NCI-H1092 (cell line): ENCODE measurements around the gene MAP3K9.
"Not testable (repeated sequence)": the region's sequence is repeated elsewhere in the genome, so short reads cannot be mapped to it uniquely, and the experiment has no call there.

Source experiments
- DNase-seq: peaks from one replicate; lab custom pipeline; 2025; lab: John Stamatoyannopoulos, UW

MAP3K9 gene

DNA sequence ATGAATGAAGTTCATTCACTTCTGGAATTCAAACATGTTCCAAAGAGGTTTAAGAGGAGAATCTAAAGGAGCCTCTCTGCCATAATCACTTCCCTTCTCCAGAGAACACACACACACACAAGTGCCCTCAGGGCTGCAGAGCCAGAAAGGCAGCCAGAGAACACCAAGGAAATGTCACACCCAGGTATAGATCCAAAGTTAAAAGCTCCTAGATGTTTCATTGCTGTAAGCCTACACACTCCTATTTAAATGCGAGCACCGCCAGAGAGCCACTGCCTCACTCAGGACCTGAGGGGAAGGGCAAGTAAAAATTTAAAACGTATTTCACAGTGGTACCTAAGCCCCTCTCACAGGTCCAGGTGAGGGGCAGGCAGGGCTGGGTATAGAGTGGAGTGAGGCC lies 85.2 kb downstream of the MAP3K9 start:
- DNase-seq: no peak

DNA sequence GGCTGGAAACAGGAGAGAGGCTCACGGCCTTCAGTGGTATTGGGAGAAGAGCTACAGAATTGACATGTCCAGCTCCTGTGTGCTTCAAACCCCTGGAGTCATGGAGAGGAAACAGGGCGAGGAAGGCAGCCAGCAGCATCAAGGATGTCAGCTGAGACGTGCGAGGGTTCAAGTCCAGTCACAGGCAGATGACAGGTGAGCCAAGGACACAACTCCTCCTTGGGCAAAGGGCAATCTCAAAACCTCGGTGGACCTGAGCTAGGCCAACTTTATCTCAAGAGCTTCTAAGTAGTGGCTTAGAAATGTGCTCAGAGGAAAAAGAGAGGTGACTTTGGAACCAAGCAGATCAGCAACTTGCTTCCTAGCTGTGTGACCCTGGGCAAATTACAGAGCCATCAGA lies 86.0 kb downstream of the MAP3K9 start:
- no peak for DNase-seq

DNA sequence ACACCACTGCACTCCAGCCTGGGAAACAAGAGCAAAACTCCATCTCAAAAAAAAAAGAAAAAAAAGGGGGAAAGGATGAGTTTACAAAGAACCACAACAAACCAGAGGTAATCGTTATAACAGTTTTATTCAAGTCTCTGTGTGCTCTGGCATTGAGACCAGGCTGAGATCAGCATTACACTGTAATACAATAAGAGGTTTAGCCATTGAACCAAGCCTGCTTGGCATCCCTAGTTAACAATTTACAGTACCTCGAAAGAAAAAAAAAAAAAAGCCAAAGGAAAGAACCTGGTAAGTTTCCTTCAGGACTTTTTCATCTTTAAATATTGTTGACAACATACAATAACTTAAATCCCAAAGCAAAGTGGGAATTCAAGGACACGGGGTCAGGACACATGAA lies 86.9 kb downstream of the MAP3K9 start:
- no peak for DNase-seq

DNA sequence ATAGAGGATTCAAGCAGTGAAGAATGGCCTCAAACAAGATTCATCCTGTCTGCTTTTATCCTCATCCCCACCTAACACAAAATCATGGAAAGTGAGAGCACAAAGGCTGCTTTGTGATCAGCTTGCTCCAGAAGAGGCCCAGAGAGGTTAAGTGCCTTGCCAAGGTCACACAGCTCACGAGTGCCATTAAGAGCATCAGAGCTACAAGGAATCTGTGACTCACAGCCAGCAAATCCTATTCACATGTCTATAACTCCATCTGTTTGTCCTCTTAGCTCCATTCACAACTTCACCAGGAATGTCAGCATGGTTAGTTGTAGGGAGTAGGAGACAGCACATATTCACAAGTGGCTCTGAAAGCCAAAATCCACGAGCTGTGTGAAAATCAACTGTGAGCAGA lies 87.8 kb downstream of the MAP3K9 start:
- no peak for DNase-seq

DNA sequence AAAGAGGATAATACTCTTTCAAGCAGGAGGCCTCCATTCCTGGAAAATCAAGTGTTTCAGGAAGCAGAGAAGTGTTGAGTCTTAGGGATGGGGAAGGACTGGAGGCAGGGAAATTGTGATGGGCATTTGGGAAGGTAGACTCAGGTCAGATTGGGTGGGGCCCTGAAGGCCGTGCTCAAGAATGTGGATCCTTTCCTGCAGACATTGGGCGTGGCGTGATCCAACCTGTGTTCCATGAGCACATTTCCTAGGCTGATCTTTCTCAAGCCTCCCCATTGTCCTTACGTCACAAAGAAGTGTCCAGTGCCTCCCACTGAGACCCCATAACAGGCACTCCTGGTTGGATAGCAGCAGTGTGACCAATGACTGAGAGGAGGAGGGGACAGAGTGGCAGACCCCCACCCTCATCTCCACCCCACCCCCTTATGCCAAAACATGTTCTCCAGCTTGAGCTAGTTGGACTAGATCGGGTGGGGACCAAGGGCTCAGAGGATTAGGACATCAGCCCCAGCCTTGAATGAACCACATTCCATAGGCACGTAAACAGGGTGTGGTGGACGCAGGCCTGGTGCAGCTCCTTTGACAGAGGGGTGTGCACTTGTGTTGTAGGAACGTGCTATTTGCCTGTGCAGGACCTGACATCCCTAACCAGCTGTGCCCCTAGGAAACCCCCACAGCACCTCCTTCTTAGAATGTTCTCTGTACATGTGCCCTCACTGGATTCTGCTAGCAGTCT lies 90.8 kb downstream of the MAP3K9 start:
- DNase-seq: no peak

DNA sequence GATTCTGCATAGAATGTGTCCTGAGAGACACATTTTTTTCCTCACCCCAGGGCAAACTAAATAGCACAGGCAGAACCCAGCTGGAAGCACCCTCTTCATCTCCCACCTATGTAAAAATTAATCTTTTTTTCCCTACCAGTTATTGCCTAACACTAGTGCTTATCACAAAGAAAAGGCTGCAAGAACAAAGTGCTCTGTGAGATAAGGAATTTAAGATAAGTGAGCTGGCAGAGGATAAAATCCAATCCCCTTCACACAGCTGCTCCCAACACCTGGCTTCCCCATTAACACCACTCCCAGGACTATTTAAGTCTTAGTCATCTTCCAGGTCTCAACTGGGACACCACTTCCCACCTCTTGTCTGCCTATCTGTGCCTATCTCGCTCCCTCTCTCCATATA lies 92.4 kb downstream of the MAP3K9 start:
- DNase-seq: no peak

DNA sequence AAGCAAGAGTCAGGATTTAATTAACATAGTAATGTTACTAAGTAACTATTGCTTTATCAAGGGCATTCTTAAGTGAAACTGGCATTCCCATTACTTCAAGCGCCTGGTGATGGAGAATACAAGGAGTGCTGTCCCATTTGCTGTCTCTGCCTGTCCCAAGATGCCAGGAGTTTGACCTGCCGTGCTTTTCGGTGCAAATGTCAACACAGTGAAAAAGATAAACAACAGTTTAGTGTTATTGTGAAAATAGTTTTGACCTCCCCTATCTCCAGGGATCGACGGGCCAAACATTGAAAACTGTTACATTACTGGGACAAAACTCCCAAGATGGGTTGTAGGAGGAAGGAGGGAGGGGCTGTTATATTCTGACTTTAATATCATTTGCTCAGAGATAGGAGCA lies 92.8 kb downstream of the MAP3K9 start:
- DNase-seq: no peak

DNA sequence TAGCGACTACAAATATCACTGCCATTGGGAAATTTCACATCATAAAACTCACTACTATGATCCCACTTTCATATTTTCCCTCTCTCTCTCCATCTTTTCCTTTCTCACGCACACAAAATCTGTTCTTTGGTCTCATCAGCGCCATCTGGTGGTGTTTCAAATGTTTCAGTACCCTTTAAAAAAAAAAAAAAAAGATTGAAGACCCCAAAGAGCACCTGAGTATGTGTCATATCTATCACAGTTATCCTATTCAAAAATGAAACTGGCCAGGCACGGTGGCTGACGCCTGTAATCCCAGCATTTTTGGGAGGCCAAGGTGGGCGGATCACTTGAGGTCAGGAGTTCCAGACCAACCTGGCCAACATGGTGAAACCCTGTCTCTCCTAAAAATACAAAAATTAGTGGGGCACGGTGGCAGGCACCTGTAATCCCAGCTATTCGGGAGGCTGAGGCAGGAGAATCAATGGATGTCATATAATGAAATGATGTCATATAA lies 95.2 kb downstream of the MAP3K9 start:
- DNase-seq: peak; percentile 69

DNA sequence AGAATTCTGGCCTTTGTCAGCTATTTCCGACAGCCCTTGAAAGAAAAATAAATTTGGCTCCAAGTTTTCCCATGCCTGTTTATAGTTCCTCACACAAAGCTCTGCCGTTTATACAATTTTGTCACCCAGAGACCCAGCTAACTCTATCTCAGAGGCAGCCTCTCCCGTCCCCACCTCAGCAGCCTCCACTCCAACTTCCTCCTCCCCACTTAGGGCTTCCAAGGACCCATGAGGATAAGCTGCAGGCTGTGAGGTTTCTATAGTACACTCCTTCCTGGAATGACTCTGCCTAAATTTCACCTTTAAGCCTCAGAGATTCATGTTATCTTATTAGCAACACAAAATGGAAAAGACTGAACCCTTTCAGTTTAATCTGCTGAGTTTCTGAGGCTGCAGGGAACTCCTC lies 95.8 kb downstream of the MAP3K9 start:
- DNase-seq: no peak

DNA sequence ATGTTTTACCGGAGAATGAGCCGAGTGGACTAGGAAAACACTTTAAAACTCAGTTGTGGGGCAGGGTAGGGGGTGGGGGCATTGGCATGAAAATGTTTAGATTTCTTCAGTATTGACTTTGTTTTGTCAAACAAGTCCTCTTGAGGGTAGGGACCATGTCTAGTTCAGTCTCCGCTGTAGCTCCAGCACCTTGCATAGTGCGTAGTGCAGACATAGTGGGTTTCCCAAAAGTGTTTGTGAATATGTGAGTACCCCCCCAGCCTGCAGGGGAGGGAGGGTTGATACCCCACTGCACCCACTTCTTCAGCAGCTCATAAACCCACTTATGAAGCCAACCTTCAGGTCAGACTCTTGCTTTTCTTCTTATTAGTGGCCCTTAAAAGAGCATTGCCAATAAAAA lies 96.2 kb downstream of the MAP3K9 start:
- DNase-seq: no peak

DNA sequence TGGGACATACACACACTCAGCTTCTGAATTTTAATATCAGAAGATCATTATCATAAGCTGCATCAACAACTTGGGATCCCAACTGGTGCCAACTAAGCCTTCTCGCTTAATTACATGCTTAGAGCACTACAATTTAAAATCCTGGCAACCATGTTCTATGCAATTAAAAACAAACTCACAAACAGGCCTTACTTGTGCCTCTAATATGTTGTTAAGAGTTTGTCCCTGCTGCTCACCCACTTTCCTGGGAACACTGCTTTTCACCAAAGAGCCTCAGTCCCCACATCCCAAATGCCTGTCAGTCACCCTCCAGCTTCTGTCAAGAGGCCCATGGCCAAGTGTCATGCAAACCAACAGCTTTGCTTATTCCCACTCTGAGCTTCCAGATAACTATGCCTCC lies 97.9 kb downstream of the MAP3K9 start:
- DNase-seq: no peak

DNA sequence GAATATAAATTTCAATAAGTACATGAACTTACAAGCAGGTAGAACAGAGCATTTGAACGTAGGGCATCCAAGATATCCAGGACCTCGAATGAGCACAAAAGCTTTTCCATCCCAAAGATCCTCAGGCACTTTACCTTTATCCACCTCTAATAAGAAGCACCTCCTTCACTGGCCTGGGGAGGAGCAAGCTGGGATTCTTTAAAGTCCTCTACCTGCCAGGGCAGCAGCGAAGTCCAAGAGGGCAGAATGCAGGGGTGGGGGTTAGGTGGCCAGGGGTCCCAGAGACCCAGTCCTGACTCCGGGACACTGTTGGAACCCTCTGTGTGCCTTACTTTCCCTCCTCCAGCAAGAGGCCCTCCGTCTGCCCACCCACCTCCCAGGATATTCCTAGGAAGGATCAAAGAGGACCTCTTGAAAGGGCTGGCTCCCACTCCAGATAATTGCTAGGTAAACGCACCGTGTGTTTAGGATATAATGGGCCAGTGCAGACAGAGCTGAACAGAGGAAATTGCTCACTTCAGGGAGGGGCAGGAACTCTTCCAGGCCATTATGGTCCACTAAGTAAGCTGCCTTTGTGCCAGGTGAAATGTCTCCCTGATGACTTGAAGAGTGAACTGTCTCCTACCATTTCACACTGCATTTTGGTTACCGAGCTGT lies 99.5 kb downstream of the MAP3K9 start:
- DNase-seq: peak; percentile 91

DNA sequence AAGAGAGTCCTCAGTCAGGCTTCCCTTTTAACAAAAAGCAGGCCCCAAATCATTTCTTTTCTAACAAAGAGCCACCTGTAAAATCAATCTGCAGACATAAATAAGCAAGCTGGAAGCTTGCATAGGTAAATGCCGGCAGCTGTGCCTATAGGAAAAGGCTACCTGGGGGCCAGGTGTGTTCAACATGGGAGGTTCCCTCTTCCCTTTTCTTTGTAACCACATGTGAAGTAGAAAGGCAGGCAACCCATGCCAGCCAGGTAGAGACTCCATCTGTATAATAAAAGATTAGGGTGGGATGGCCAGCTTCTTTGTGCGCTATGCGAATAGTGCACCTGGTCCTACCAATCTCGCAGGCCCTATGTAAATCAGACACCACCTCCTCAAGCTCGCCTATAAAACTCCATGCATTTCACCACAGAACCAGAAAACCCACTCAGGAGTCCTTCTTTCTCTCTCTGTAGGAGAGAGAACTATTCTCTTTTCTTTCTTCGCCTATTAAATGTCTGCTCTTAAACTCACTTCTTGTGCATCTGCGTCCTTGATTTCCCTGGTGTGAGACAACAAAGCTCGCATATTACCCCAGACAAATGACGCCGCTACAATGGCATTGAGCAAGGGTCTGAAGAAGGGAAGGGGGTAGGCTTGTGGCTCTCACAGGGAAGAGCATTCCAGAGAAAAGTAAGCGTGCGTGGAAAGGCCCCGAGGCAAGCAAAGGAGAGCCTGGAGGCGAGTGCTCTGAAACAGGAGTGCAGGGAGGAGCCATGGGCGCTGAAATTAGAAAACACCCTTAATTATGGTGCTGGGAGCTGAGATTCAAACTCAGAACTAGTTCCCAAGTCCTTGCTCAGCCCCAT lies 100.4 kb downstream of the MAP3K9 start:
- no peak for DNase-seq

DNA sequence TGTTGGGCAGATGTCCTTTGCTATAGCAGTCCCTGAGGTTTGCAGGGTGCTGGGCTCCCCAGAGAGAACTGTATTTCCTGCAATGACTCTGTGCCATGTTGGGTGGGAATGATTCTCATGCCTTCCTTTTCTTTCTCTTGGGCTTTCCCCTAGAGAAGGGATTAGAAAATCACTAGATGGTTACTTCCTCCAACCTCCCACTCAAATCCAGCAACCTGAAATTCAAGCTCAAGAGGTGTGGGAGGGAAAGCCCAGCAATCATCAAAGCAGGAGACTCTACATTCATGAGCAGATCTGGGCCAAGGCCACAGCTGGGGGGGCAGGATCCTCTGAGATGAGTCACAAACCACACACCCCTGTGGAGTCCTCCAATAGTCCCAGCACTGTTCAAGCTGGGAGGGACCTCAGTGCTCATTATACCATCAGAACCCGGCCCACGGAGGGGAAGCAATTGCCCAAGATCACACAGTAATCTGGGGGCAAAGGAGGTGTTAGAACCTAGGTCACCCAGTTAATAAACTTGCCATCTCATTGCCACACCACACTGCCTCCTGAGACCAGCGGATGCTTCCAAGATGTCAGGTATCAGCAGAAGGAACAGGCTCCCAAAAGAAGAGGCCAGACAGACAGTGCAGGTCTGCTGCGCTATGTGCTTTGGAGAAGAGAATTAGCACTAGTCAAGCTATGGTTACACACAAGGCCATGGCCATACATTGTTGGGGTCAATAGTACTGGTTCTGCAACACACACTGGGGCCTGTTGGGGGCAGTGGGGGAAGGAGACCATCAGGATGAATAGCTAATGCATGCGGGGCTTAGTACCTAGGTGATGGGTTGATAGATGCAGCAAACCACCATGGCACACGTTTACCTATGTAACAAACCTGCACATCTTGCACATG lies 101.9 kb downstream of the MAP3K9 start:
- DNase-seq: no peak

DNA sequence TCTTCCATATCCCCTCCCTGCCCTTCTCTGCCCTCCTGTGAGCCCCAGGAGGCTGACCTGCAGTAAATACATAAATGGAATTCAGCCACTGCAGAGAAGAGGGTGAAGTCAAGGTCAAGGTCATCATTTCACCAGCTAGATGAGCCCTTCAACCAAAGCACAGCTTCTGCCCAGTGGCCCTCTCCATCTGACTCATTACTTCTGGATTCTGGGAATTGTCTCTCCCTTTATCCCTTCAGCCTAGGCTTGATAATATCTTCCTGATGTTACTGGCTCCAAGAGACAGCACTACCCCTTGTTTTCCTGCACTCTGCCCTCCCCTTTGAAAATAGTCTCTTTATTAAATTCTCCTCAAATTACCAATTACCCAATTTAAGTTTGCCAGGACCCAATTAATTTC lies 103.1 kb downstream of the MAP3K9 start:
- DNase-seq: no peak

DNA sequence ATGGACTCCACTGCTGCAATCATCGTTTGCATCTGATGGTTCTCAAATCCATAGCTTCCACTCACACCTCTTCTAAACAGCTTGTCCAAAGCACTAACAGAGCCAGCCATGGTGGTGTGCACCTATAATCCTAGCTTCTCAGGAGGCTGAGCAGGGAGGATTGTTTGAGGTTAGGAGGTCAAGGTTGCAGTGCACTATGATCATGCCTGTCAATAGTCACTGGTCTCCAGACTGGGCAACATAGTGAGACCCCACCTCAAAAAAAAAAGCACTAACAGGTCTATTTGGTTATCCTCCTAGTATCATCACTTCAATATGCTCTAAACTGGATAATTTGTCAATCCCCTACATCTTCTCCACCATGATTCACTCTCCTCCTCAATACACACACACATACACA lies 104.4 kb downstream of the MAP3K9 start:
- DNase-seq: no peak

DNA sequence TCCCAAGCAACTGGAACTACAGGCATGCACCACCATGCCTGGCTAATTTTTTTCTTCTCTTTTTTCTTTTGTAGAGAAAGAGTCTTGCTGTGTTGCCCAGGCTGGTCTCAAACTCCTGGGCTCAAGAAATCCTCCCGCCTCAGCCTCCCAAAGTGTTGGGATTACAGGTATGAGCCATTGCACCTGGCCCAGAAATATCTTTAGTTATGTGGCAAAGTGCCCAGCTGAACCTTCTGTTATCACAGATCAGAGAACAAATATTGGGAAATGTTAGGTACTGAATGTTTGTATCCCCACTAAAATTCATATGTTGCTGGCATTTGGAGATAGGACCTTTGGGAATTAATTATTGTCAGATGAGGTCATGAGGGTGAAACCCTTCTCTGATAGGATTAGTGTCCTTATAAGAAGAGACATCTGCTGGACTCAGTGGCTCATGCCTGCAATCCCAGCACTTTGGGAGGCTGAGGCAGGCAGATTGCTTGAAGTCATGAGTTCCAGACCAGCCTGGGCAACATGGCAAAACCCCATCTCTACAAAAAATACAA lies 105.6 kb downstream of the MAP3K9 start:
- not testable (repeated sequence) for DNase-seq

DNA sequence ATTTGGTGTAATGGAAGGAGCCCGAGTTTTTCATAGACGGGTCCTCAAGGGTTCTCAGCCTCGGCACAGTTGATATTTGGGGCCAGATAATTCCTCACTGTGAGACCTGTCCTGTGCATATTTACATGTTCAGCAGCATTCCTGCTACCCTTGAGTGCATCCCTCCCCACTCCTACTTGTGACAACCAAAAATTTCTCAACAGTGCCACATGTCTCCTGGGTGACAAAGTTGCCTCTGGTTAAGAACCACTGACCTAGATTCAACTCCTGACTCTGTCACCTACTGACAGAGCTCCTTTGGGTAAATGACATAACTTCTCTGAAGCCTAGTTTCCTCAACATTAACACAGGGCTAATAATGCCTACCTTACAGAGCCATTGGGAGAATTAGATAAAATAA lies 107.2 kb downstream of the MAP3K9 start:
- DNase-seq: no peak

DNA sequence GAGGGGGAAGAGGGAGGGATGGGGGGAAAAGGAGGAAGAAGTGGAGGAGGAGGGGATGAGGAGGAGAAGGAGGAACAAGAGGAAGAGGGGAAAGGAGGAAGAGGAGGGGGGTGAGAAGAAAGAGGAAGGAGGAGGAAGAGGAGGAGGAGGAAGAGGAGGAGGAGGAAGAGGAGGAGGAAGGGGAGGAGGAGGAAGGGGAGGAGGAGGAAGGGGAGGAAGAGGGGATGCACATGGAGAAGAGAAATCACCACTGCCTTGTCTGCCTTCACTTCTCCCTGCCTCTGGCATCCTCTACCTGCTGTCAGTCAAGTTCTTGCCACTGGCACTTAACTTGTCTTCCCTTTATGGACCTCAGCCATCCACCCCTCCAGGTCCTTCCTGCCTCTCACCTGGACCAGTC lies 107.7 kb downstream of the MAP3K9 start:
- no peak for DNase-seq

DNA sequence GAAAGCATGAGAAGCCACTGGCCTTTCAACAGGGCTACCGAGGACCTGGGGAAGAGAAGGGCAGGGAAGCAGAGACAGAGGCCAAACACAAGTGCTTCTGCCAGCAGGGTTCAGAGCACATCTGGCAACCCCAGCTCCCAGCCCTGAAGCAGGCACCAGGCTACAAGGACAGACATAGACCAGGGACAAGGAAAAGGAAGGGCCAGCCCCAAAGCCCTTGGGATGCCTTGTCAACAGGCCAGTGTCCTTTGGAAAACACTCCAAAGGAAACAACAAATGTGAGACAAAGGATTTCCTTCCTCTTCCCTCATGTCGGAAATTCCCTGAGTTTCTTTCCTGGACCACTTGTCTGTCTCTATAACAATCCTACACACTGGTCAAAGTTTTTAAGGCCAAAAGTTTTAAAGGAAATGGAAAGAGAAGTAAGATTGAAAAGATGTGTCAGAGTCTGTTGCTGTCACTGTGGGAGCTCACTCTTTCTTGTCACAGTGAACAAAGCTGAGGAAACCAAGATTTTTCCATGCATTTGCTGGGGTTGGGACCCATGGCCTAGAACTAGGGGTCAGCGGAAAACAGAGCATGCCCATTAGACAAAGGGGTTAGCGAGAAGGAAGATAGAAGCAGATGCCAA lies 108.2 kb downstream of the MAP3K9 start:
- DNase-seq: no peak

DNA sequence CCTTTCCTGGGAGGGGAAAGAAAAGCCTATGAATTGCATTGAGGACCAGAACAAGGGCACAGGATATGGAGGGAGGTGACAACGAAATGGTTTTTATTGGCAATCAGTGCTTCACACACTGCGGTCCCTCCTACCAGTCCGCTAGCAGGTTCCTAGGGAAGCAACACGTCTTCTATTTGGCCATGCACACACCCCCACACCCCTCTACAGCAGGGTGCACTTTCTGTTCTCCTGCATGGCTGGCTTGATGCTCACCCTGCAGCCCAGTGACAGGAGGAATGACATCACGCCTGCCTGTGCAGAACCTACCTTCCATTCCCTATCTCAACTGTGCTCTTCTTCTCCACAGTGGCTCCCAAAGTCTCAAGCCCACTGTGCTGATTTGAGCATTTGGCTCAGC lies 109.7 kb downstream of the MAP3K9 start:
- no peak for DNase-seq
